ENCODE measurements around the gene SPIRE1.

GRCh38 chr18:12599966-12600365 is 57.9 kb downstream of the SPIRE1 start:
- TF ChIP-seq POLR2A (IDR thresholded peaks at IDR 0.05) (no peak), CTCF (IDR thresholded peaks at IDR 0.05) (no peak)
